Osteocyte (in vitro differentiated cells): ENCODE measurements around the gene SEMA5B. TPM values are rescaled to one million over a fixed set of nuclear protein-coding genes. Genes with fewer than 3 reads are reported as not detected.

ENCODE experiments used
- DNase-seq: peaks from one replicate; pipeline ENCODE4 v3.0.0; 2021; ENCODE audit warnings: mixed read lengths; ENCODE audit not compliant: unreplicated experiment; ENCODE audit errors: extremely low spot score
- H3K27ac Mint-ChIP-seq: one replicate; pipeline ENCODE4 v1.8.0; 2021; ENCODE audit warnings: mild to moderate bottlenecking, mixed read lengths; ENCODE audit not compliant: unreplicated experiment
- H3K27me3 Mint-ChIP-seq: one replicate; pipeline ENCODE4 v1.8.0; 2021; ENCODE audit warnings: mixed read lengths; ENCODE audit not compliant: unreplicated experiment
- H3K36me3 Mint-ChIP-seq: one replicate; pipeline ENCODE4 v1.8.0; 2021; ENCODE audit warnings: mixed read lengths; ENCODE audit not compliant: unreplicated experiment
- H3K4me1 Mint-ChIP-seq: one replicate; pipeline ENCODE4 v1.8.0; 2021; ENCODE audit warnings: mixed read lengths; ENCODE audit not compliant: unreplicated experiment
- H3K4me3 Mint-ChIP-seq: one replicate; pipeline ENCODE4 v1.8.0; 2021; ENCODE audit warnings: mild to moderate bottlenecking, moderate library complexity, mixed read lengths; ENCODE audit not compliant: unreplicated experiment
- H3K9me3 Mint-ChIP-seq: one replicate; pipeline ENCODE4 v1.8.0; 2021; ENCODE audit warnings: mixed read lengths; ENCODE audit not compliant: unreplicated experiment
- CTCF ChIP-seq: fragments of 200-600 bp; sonication (generic); IDR thresholded peaks from 2 replicates; pipeline ENCODE4 v1.5.0; 2021; ENCODE audit warnings: antibody characterized with exemption, mild to moderate bottlenecking, moderate library complexity
- total RNA-seq: library from RNA; stranded (reverse); gene quantifications from 2 replicates; pipeline ENCODE4 v1.2.1, GENCODE V29; 2021

SEMA5B gene
- total RNA-seq, 1 donor from 2014 or later: 1.3 TPM

DNA sequence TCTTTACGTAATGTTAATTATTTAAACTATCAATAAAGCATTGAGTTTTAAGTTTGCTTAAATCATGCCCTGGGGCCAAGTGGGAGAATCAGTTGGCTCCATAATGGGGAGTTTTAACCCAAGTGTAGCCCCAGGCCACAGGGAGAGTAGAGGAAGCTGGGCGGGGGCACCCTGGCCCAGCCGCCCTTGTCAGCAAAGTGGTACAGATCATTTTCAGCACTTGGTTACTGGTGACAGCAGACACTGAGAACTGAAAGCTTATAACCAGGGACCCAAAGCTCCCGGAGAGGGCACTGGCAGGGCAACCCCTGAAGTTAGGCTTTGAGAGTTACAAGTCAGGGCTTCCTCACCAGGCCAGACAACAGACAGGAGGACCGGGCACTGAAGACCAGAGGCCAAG, 90.6 kb downstream of the SEMA5B start:
- Mint-ChIP-seq H3K36me3 (no peaks in the 10 kb centered on the region), H3K9me3 (no peaks in the 10 kb centered on the region), H3K4me1 (peaks cover 7% of the 10 kb centered on the region), H3K4me3 (no peak overlapping the region), H3K27me3 (peaks cover 44% of the 10 kb centered on the region), H3K27ac (no peak overlapping the region)
- no peak for DNase-seq
- TF ChIP-seq CTCF: no peak

DNA sequence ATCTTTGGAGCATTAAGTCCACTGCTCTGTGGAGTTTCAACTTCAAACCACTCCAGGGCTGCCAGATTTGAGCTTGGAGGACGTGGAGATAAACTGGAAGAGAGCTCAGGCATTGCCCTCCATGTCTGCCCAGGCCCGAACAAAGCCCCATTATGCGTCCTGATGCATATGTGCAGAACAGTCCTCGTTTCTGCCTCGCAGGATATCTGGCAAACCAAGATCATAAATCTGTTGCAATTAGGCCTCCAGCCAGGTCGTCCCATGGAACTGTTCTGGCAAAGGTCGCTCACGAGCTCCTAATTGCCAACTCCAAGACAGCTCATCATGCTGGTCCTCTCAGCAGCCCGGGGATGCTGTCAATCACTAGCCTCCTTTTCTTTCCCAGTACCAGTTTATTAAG, 91.2 kb downstream of the SEMA5B start:
- no peaks in the 10 kb centered on the region for H3K9me3 Mint-ChIP-seq
- H3K4me1 Mint-ChIP-seq: peaks cover 7% of the 10 kb centered on the region
- no peak for TF ChIP-seq CTCF
- H3K27me3 Mint-ChIP-seq: peaks cover 50% of the 10 kb centered on the region
- no peak for DNase-seq
- no peak overlapping the region for H3K27ac Mint-ChIP-seq
- H3K36me3 Mint-ChIP-seq: no peaks in the 10 kb centered on the region
- H3K4me3 Mint-ChIP-seq: no peak overlapping the region

- Mint-ChIP-seq H3K27ac (no peak overlapping the region), H3K4me1 (no peaks in the 10 kb centered on the region), H3K4me3 (no peak overlapping the region), H3K36me3 (no peaks in the 10 kb centered on the region), H3K27me3 (peaks cover 65% of the 10 kb centered on the region), H3K9me3 (no peaks in the 10 kb centered on the region)
- TF ChIP-seq CTCF: no peak
- no peak for DNase-seq
Measured at GRCh38 chr3:122934251-122934650, 93.3 kb downstream of the SEMA5B start.

- Mint-ChIP-seq H3K4me1 (no peaks in the 10 kb centered on the region), H3K27me3 (peaks cover 72% of the 10 kb centered on the region), H3K36me3 (no peaks in the 10 kb centered on the region), H3K4me3 (no peak overlapping the region), H3K27ac (no peak overlapping the region), H3K9me3 (no peaks in the 10 kb centered on the region)
- no peak for TF ChIP-seq CTCF
- DNase-seq: no peak
Measured at GRCh38 chr3:122932251-122932967, 95.2 kb downstream of the SEMA5B start.

GRCh38 chr3:122931636-122932035, 95.9 kb downstream of the SEMA5B start:
- H3K27ac Mint-ChIP-seq: no peak overlapping the region
- no peaks in the 10 kb centered on the region for H3K4me1 Mint-ChIP-seq
- no peak overlapping the region for H3K4me3 Mint-ChIP-seq
- no peak for DNase-seq
- peaks cover 73% of the 10 kb centered on the region for H3K27me3 Mint-ChIP-seq
- H3K9me3 Mint-ChIP-seq: no peaks in the 10 kb centered on the region
- no peaks in the 10 kb centered on the region for H3K36me3 Mint-ChIP-seq
- no peak for TF ChIP-seq CTCF
